Endodermal cell (in vitro differentiated cells): ENCODE results near the gene PDCD2. TPM values are rescaled to one million over a fixed set of nuclear protein-coding genes. Genes with fewer than 3 reads are reported as not detected.

Experiments used
- DNase-seq: peaks from one replicate; pipeline ENCODE4 v3.0.0-alpha.2; 2017
- H3K27ac ChIP-seq: 2 replicates; pipeline ENCODE4 v1.5.1; 2013; ENCODE audit warnings: mild to moderate bottlenecking, low read depth, low read length, moderate library complexity
- H3K27me3 ChIP-seq: 2 replicates; pipeline ENCODE4 v1.6.1; 2013; ENCODE audit warnings: mild to moderate bottlenecking, low read length, moderate library complexity; ENCODE audit not compliant: insufficient read depth, control insufficient read depth, poor library complexity, severe bottlenecking
- H3K36me3 ChIP-seq: 2 replicates; pipeline ENCODE4 v1.7.0; 2013; ENCODE audit warnings: mild to moderate bottlenecking, low read length, moderate library complexity; ENCODE audit not compliant: control insufficient read depth, insufficient read depth
- H3K4me1 ChIP-seq: one replicate; pipeline ENCODE4 v1.7.0; 2013; ENCODE audit warnings: low read length; ENCODE audit not compliant: control insufficient read depth, insufficient read depth
- H3K4me3 ChIP-seq: 2 replicates; pipeline ENCODE4 v1.5.1; 2013; ENCODE audit warnings: mild to moderate bottlenecking, low read length, moderate library complexity
- H3K9ac ChIP-seq: 2 replicates; pipeline ENCODE4 v1.6.1; 2013; ENCODE audit warnings: mild to moderate bottlenecking, low read length, moderate library complexity; ENCODE audit not compliant: poor library complexity, severe bottlenecking; ENCODE audit errors: extremely low read depth
- H3K9me3 ChIP-seq: 2 replicates; pipeline ENCODE4 v1.6.1; 2013; ENCODE audit warnings: mild to moderate bottlenecking, low read length, moderate library complexity; ENCODE audit not compliant: control insufficient read depth
- H3K27ac Mint-ChIP-seq: 2 replicates; pipeline ENCODE4 v1.8.0; 2020; ENCODE audit warnings: mixed read lengths
- H3K27me3 Mint-ChIP-seq: 2 replicates; pipeline ENCODE4 v1.8.0; 2021; ENCODE audit warnings: mild to moderate bottlenecking, mixed read lengths; ENCODE audit not compliant: insufficient read depth
- H3K36me3 Mint-ChIP-seq: 2 replicates; pipeline ENCODE4 v1.8.0; 2020; ENCODE audit warnings: low read depth, mixed read lengths
- H3K4me1 Mint-ChIP-seq: 2 replicates; pipeline ENCODE4 v1.8.0; 2020; ENCODE audit warnings: mixed read lengths
- H3K4me3 Mint-ChIP-seq: 2 replicates; pipeline ENCODE4 v1.8.0; 2020; ENCODE audit warnings: mild to moderate bottlenecking, moderate library complexity, mixed read lengths
- H3K9me3 Mint-ChIP-seq: 2 replicates; pipeline ENCODE4 v1.8.0; 2020; ENCODE audit warnings: mild to moderate bottlenecking, mixed read lengths
- CTCF ChIP-seq: fragments of 200-600 bp; sonication (generic); conservative IDR thresholded peaks from 2 replicates; pipeline ENCODE4 v1.5.0; 2021; ENCODE audit warnings: antibody characterized with exemption, mild to moderate bottlenecking
- WGBS, 2 experiments: methylation state at CpG; one replicate each; pipeline versions ENCODE4 v1.1.5 to v1.1.7; 2013; ENCODE audit warnings: missing lambda C conversion rate in 2 of 2, mixed read lengths in 1 of 2; ENCODE audit not compliant: insufficient coverage in 1 of 2, insufficient read length in 1 of 2; 5-methylcytosine and 5-hydroxymethylcytosine counted together
- total RNA-seq, 2 donors: library from RNA; stranded (reverse); fragmentation: NEBNext Ultra II Directional in 1 of 2; extraction: Animal tissue kit (Norgen Biotek cat#: 25700) in 1 of 2; gene quantifications; 2 replicates in 1 of 2; 3 replicates in 1 of 2; pipeline ENCODE4 v1.2.1, GENCODE V29; 2021

The PDCD2 gene
- total RNA-seq, 2 donors from 2014 or later = 72.2 to 72.7 TPM

- Mint-ChIP-seq H3K4me1 (peaks cover 3% of the 10 kb centered on the region), H3K27me3 (no peaks in the 10 kb centered on the region), H3K36me3 (peaks cover 46% of the 10 kb centered on the region), H3K27ac (no peak overlapping the region), H3K4me3 (no peak overlapping the region), H3K9me3 (no peaks in the 10 kb centered on the region)
- Histone ChIP-seq H3K27ac (no peak overlapping the region), H3K9me3 (no peaks in the 10 kb centered on the region), H3K4me3 (no peak overlapping the region), H3K36me3 (peaks cover 73% of the 10 kb centered on the region), H3K4me1 (no peaks in the 10 kb centered on the region), H3K9ac (no peak overlapping the region), H3K27me3 (no peaks in the 10 kb centered on the region)
- no peak for DNase-seq
- no peak for TF ChIP-seq CTCF
- 98 to 100% methylated on average over 5 of the region's 5 CpGs for WGBS, 2 experiments
Measured at GRCh38 chr6:170535004-170535403, 49.4 kb downstream of the PDCD2 start.

- no peak overlapping the region for H3K27ac ChIP-seq
- Mint-ChIP-seq H3K9me3 (no peaks in the 10 kb centered on the region), H3K27me3 (no peaks in the 10 kb centered on the region), H3K36me3 (peaks cover 39% of the 10 kb centered on the region), H3K4me1 (peaks cover 3% of the 10 kb centered on the region), H3K27ac (no peak overlapping the region), H3K4me3 (no peak overlapping the region)
- WGBS, 2 experiments = 98 to 100% methylated on average over 2 of the region's 2 CpGs
- H3K9ac ChIP-seq = no peak overlapping the region
- no peaks in the 10 kb centered on the region for H3K4me1 ChIP-seq
- H3K36me3 ChIP-seq = peaks cover 61% of the 10 kb centered on the region
- no peaks in the 10 kb centered on the region for H3K27me3 ChIP-seq
- no peak overlapping the region for H3K4me3 ChIP-seq
- no peak for TF ChIP-seq CTCF
- no peaks in the 10 kb centered on the region for H3K9me3 ChIP-seq
- DNase-seq = no peak
Measured at GRCh38 chr6:170533792-170534191, 50.6 kb downstream of the PDCD2 start.

GRCh38 chr6:170532867-170533488 lies 51.5 kb downstream of the PDCD2 start:
- H3K4me3 ChIP-seq = no peak overlapping the region
- Mint-ChIP-seq H3K9me3 (no peaks in the 10 kb centered on the region), H3K4me3 (no peak overlapping the region), H3K27me3 (no peaks in the 10 kb centered on the region), H3K27ac (no peak overlapping the region), H3K4me1 (peaks cover 3% of the 10 kb centered on the region), H3K36me3 (peaks cover 38% of the 10 kb centered on the region)
- H3K9me3 ChIP-seq = no peaks in the 10 kb centered on the region
- H3K27ac ChIP-seq = no peak overlapping the region
- peaks cover 55% of the 10 kb centered on the region for H3K36me3 ChIP-seq
- H3K4me1 ChIP-seq = no peaks in the 10 kb centered on the region
- no peak for TF ChIP-seq CTCF
- no peak for DNase-seq
- H3K9ac ChIP-seq = no peak overlapping the region
- 92 to 94% methylated on average over 5 to 7 of the region's 7 CpGs for WGBS, 2 experiments
- no peaks in the 10 kb centered on the region for H3K27me3 ChIP-seq
